ENCODE data around the gene PWWP2B.
"Not testable (repeated sequence)": the region's sequence is repeated elsewhere in the genome, so short reads cannot be mapped to it uniquely, and the experiment has no call there.

The PWWP2B gene

GRCh38 chr10:132436096-132436495, 39.1 kb downstream of the PWWP2B start:
- DNase-seq: not testable (repeated sequence)

GRCh38 chr10:132436861-132437410, 39.9 kb downstream of the PWWP2B start:
- DNase-seq: no peak

- no peak for DNase-seq
Measured at GRCh38 chr10:132437541-132437950, 40.5 kb downstream of the PWWP2B start.

DNA sequence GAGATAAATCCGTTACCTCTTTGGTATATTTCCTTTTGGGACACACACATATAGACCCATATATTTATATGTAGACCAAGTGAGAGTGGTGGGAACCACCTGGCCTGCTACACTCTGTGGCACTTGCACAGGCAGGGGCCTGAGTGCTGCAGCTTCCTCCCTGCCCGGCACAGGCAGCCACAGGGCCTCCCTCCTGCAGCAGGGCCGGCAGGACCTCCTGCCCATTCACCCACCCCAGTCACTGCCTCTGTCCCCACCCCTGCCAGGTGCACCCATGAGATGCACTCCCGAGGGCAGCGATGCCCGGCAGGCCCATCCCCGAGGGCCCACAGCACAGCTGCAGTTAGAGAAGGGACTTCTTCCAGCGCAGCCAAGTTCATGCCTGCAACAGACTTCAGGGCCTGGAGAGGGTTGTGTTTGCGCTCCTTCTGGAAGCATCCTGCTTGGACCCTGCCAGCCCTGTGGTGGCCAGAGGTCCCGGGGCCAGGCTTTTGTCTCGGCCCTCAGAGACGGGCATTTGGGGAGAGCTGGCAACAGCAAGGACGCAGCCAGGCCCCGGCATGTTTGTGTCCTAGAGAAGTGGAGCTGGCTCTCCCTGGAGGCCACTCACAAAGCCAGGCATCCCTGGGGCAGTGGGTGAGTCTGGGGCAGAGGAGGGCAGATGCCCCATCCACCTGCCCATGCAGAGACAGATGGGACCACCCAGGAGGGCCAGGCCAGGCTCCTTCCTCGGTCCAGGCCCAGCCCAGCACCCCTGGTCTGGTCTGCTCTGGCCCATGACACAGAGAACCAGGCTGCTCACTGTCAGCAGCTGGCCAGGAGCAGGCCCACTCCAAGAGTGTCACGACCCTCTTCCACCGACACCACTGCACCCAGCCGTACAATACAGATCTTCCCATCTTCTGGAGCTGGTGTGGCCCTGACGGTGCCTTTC, 41.4 kb downstream of the PWWP2B start:
- no peak for DNase-seq

DNA sequence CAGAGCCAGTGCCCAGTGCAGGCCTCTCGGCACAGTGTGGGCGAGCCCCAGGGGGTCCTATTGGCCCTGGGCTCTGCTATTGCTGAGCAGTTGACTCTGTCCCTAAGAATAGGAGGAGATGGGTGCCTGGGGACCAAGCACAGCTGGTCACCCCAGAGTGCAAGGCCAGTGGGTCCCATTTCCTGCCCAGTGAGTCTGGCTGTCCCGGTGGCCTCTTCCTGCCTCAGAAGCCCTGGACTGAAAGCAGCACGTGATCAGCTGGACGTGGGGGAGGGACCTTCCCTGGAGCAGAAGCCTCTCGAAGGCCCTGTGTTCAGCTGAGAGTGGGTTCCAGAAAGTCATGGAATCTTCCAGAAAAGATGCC, 42.0 kb downstream of the PWWP2B start:
- no peak for DNase-seq

DNA sequence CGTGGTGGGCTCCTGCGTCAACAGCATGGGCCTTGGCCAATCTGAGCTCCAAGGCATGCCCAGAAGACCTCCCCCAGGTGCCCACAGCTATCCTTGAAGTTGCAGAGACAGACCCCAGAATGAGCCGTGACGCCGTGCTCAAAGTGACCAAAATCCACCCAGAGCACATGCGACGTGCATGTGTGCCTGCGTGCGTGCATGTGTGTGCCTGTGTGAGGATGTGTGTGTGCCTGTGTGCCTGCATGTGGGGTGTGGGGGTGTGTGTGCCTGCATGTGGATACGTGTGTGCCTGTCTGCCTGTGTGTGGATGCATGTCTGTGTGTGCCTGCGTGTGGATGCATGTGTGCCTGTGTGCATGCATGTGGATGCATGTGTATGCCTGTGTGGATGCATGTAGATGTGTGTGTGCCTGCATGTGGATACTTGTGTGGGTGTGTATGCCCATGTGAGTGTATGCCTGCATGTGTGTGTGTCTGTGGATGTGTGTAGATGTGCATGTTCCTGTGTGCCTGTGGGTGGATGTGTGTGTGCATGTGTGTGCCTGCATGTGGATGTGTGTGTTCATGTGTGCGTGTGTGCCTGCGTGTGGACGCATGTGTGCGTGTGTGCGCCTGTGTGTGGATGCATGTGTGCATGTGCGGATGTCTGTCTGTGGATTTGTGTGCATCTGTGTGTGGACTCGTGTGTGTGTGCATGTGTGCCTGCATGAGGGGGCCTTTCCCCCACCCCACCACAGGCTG, 42.6 kb downstream of the PWWP2B start:
- no peak for DNase-seq

DNA sequence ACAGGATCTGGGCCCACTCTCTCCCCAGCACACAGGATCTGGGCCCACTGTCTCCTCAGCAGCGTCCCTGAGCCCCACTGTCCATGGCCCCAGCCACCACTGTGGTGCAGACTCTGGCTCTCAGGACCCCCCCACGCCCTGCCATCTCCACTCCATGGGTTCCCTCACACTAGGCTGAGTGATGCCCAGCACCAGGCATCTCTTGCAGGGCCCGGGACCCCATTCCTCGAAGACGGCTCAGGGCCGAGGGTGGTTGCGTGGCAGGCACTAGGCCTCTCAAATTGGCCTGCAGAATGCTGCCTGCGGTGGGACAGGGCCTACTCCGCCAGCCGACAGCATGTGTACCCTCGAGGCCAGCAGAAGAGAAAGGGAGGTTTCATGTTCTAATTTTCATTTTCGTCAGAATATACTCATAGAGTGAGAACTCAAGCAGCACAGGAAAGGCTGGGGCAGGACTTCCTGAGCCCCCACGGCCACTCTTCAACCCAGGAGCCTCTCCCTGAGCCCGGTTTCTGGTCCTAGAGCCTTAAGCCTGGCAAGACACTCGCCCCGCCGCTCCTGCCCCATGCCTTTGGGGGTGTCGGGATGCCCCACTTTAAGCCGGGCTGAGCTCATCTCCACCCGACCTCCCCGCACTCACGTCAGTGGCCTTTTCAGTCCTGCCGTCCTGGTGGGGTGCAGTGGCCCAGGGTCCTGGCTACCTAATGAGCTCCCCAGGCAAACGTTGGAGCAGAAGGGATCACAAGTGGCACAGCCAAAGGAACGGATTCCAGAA, 44.0 kb downstream of the PWWP2B start:
- DNase-seq: no peak

DNA sequence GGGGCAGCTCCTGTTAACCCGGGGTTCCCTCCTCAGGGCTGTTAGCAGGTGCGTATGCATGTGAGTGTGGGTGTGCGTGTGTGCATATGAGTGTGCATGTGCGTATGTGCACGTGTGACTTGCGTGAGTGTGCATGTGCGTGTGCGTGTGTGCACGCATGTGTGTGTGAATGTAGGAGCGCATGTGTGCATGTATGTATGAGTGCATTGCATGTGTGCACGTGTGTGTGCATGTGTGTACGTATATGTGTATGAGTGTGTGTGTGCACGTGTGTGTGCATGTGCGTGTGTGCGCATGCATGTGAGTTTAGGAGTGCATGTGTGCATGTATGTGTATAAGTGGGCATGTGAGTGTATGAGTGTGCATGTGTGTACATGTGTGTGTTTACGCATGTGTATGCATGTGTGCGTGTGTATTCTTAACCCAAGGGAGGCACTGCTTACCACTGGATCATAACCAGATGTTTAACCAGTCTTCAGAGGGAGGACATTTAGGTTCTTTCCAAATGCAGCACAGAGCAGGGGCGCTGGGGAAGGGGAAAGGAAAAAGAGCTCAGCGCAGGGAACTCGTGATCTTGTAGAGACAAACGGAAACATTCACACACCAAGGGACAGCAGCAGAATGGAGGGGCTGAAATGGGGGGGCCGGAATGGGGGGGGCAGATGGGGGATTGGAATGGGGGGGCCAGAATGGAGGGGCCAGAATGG, 45.0 kb downstream of the PWWP2B start:
- DNase-seq: no peak

GRCh38 chr10:132442636-132443035, 45.6 kb downstream of the PWWP2B start:
- DNase-seq: no peak

DNA sequence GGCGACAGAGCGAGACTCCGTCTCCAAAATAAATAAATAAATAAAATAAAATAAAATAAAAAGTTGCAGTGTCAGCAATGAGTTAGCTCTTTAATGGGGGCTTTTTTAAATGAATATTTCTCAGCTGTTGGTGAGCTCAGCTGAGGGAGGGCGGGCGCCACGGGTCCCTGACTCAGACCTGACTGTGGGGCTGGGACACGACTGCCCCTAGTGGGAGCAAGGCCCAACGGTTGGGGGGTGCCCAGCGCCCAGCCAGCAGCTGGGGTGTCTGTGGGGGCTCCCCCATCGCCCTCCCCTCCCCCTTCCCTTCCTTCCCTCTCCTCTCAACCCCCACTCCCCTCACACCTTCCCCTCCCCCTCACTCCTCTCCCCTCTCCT, 46.6 kb downstream of the PWWP2B start:
- peak; percentile 56 to 69 for DNase-seq

DNA sequence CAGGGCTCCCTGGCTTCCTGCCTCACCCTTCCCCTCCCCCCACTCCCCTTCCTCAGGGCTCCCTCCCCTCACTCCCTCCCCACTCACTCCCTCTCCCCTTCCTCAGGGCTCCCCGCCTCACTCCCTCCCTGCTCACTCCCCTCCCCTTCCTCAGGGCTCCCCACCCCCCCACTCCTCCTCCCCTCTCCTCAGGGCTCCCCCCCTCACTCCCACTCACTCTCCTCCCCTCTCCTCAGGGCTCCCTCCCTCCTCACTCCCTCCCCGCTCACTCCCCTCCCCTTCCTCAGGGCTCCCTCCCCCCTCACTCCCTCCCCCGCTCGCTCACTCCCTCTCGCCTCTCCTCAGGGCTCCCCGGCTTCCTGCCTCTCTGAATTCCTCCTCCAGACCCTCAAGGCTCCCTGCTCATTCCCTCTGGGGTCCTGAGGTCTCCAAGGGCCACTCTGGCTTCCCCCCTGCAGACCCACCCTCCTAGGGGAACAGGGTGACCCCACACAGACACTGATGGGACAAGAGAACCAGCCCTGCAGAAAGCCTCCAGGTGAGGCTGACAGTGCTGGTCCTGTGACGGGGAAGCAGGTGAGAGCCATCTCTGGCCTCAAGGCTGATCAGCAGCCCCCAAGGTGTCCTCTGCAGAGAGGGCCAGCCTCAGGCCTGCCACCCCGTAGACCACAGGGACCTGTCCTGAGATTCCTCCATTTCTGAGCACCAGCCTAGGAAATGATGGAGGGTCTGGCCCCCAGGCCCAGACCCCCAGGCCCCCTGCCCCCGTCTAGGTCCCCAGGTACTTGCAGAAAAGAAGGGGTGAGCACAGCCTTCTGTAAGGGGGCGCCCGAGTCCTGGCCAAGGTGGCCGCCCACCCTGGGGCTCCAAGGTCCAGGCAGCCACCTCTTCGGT, 47.2 kb downstream of the PWWP2B start:
- no peak for DNase-seq

DNA sequence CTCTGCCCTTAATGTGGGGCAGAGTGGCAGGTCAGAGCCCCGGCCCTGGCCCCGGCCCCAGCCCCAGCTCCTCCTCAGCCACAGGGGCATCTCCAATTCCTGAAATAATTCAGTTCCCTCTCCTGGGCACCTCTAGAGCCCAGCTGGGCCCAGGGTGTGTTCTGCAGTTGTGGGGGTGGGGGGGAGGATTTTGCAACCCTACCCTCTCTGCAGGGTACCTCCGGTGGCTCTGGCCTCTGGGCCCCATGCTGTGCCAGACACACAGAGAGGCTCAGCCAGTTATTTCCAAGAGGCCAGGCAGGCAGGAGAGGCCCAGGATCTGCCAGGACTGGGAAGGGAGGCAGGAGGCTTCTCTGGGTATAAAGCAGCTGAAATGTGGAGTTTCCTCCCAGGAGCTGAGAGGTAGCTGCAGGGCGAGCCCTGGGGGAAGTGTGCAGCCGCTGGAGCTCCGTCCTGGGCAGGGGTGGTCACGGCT, 47.9 kb downstream of the PWWP2B start:
- no peak for DNase-seq

GRCh38 chr10:132445516-132446194, 48.7 kb downstream of the PWWP2B start:
- no peak for DNase-seq

DNA sequence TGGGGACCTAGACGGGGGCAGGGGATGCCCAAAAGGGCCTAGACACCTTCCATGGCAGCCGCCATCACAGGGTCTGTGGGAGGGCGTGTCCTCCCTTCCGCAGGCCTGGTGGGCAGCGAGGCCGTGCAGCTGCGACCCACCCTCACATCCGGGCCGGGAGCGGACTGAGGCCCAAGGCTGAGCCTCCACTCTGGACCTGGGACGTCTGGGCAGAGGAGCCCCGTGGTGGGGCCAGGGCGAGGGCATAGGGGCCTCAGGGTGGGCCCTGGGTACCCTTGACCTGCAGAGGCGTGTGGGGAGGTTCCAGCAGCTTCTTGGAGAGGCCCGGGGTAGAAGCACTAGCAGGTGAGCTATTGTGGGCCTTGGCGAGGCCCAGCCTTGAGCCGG, 49.2 kb downstream of the PWWP2B start:
- no peak for DNase-seq

GRCh38 chr10:132446661-132447445, 49.9 kb downstream of the PWWP2B start:
- peak; percentile 70 for DNase-seq

DNA sequence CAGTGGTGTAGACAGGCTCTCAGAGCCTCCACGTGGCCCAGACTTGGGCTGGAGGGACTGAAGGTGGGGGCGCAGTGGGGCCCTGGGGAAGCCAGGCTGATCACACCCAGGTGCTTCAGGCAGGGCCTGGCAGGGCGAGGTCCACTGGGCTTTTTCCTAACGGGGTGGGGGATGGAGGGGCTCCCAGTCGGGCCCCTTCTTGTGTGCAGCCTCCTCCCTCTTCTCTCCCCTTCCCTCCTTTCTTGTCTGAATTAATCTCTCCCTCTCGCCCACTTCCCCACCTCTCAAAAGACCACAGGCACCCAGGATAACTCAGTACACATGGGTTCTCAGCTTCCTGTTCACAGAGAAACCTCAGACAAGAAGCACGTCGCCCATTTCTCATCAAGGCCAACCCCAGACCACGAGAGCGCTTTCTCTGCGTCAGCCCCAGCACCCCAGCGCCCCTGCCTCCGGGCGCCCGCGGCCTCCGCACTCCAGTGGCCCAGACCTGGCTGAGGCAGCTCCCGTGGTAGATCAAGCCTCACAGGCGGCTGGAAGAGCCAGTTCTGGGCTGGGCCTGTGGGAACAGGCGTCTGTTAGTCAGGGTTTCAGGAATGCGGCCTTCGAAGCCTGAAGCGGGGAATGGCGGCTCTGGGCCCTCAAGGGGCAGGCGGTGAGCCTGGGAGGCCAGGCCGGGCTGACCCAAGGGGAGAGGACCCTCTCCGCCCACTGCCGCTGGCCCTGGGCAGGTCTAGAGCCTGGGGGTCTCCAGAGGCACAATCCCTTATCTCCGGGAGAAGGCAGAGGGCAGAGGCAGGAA, 50.6 kb downstream of the PWWP2B start:
- peak; percentile 59 to 68 for DNase-seq

GRCh38 chr10:132448248-132448731, 51.3 kb downstream of the PWWP2B start:
- DNase-seq: peak; percentile 37 to 63

DNA sequence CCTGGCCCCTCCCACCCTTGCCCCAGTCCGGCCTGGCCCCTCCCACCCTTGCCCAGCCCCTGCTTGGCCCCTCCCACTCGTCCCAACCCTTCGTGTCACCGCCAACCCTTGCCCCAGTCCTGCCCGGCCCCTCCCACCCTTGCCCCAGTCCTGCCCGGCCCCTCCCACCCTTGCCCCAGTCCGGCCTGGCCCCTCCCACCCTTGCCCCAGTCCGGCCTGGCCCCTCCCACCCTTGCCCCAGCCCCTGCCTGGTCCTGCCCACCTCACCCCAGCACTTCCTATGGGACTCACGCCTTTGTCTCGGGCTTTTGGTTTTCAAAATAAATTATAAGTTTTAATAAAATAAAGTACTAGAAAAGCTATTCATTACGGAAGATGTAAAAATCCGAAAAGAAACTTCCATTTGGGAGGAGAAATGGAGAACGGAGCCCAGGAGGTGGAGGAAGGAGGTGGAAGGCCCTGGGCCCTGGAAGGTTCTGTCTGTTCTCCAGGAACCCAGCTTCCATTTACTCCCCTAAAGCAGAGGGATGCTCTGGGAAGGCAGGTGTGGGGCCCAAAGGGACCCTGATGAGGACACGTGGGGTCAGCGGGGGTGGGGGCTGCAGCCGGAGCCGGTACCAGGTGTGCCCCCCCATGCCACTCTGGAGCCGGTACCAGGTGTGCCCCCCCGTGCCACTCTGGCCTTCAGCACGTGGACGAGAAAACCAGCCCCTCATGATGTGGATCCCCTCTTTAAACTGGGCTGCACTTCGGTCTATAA, 52.2 kb downstream of the PWWP2B start:
- no peak for DNase-seq

All from stimulated activated CD4-positive, alpha-beta T cell treated with anti-CD3 and anti-CD28 coated beads, Interleukin-2, amount 100 ng/mL, for 48 hours (primary cell).